OCI-M2 (cell line): ENCODE results near the gene CDH18.

Experiments
- DNase-seq: peaks from one replicate; lab custom pipeline; 2025; ENCODE audit not compliant: unreplicated experiment; lab: John Stamatoyannopoulos, UW

Gene CDH18

DNA sequence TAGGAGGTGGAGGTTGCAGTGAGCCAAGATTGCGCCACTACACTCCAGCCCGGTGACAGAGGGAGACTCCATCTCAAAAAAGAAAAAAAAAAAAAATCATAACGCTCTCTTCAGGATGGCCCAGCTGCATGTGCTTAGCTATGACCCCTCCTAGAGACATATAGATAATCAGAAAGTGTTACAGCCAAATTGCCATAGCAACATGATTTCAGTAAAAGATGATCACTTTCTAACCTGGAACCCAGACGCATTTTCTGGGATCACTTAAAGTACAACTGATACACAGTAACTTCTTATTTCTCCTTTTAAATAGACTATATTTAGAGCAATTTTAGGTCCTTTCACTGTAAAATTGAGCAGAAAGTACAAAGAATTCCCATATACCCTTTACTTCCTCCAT lies 372.9 kb downstream of the CDH18 start:
- no peak for DNase-seq

DNA sequence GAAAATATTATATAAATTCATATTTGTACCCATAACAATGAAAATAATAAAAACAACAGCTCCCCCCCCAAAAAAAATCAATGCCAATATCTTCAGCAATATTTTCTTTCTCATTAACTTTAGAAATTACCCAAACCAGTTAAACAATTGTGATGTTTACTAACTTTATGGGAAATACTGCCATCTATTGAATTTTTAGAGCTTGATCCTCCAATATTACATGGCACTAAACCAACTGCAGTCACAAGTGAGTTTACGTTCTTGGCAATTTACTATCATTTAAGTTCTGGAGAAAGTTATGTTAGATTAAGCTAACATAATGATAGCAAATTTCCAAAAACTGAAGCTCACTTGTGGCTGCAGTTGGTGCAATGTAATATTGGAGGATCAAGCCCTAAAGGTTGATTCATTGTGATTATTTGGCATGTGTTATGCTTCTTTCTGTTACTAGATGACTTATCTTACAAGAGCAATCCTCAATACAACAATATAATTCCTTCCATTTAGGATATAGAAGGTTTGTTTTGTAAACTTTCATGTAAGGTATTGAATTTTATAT lies 379.5 kb downstream of the CDH18 start:
- no peak for DNase-seq

DNA sequence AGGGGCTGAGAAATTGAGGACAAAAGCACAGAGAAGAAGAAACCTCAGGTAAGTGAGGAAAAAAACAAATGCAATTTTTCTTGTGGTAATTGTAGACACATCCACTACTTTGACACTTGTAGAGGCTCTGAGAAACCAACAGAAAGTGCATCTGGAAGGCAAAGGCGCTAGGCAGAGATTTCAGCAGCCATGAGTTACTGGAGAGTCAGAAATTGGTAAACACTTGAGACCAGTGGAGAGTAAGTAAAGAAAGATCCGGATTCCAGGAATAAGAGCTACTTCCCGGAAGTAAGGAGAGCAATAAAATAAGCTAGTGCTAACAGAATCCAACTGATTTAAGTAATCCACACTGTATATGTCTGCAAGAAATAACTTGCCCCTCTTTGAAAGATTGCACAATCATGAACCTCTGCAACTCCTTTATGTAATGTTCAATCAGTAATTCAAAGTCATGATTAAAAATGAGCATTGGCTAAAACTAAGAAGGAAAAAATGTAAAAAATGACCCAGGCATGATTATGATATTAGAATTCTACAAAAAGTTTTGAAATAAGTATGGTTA lies 382.1 kb downstream of the CDH18 start:
- no peak for DNase-seq

DNA sequence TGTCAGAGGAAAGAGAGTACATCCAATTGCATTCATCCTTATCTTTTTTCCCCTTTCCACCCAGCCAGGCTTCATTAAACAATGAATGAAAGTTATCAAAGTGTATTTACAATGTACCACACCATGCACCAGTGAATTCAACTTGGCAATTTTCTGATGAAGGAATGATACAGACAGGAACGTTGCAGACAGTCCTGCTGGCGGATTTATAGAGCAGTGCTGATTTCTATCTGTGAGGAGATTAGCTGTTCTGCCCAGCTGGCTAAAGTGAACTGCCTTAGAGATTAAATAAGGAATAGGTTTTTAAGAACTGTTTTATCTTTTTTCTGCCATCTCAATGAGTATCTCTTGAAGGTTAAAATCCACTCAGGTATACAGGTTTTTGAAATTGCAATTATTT lies 403.9 kb downstream of the CDH18 start:
- no peak for DNase-seq

DNA sequence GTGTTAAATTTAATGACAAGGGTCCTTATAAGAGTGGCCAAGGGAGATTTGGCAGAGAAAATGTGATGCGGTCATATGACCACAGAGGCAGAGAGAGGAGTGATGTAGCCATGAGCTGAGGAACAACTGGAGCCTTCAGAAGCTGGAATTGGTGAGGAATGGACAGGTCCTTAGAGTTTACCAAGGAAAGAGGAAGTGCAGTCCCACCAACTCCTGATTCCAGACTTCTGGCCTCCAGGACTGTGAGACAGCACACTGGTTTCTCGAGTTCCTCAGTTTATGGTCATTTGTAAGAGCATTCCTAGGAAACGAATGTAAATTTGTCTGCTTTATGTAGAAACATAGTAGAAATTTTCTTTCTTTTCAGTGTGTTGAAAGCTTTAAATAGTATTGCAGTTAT lies 410.1 kb downstream of the CDH18 start:
- DNase-seq: no peak

DNA sequence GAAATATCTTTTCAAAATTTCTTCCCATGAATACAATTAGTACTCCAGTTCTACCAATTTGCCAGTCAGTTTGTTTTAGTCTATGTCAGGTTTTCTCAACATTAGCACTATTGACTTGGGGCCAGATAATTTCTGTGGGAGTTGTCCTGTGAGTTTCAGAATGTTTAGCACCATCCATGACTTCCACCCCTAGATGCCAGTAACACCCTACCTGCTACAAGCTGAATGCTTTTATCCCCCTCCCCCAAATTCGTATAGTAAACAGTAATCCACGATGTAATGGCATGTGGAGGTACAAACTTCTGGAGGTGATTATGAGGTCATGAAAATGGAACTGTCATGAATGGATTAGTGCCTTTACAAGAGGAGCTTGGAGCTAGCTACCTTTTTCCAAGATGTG lies 420.0 kb downstream of the CDH18 start:
- no peak for DNase-seq

DNA sequence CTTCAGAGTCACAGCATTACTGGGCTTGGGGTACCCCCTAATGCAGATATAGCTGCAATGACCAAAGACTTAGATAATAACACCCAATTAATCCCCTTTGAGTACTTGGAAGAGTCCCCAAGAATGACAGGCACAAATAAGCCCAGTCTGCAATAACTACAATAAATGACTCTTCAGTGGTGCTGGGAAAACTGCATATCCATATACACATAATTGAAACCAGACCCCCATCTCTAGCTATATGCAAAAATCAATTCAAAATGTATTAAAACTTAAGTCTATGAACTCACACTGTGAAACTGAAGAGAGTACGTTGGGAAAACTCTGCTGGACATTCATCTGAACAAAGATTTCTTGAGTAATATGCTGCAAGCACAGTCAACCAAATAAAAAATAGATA lies 422.5 kb downstream of the CDH18 start:
- no peak for DNase-seq

DNA sequence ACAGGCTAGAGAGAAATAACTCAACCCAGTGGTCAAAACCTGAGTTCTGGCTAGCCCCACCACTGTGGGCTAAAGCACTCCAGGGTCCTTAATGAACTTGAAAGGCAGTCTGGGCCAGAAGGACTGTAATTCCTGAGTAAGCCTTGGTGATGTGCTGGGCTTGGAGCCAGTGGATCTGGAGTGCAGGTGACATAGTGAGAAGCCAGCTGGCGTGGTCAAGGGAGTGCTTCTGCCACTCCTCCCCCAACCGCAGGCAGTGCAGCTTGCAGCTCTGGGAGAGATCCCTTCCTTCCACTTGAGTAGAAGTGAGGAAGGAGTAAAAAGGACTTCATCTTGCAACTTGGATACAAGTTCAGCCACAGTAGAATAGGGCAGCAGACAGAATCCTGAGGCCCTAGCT lies 424.0 kb downstream of the CDH18 start:
- DNase-seq: no peak

DNA sequence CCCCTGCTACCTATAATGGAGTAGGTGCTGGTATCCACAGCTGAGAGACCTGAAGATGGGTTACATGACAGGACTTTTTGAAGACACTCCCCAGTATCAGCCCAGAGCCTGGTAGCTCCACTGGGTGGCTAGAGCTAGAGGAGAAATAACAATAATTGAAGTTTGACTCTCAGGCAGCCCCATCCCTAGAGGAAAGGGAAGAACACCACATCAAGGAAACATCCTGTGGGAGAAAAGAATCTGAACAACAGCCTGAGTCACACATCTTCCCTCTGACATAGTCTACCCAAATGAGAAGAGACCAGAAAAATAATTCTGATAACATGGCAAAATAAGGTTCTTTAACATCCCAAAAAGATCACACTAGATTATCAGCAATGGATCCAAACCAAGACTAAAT lies 432.1 kb downstream of the CDH18 start:
- no peak for DNase-seq

DNA sequence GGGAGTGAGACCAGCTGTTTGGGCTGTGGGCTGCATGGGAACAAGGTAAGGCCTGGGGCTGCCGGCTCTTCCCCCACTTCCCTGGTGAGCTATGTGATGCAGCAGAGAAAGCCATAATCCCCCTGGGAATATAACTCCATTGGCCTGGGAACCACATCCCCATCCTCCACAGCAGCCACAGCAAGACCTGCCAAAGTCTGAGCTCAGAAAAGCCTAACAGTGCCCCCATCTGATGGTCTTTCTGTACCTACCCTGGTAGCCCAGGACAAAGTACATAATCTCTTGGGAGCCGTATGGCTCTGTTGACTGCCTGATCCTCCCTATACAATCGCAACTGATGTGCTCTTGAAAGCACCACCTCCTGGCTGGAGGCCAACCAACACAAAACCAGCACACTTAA lies 432.6 kb downstream of the CDH18 start:
- no peak for DNase-seq

DNA sequence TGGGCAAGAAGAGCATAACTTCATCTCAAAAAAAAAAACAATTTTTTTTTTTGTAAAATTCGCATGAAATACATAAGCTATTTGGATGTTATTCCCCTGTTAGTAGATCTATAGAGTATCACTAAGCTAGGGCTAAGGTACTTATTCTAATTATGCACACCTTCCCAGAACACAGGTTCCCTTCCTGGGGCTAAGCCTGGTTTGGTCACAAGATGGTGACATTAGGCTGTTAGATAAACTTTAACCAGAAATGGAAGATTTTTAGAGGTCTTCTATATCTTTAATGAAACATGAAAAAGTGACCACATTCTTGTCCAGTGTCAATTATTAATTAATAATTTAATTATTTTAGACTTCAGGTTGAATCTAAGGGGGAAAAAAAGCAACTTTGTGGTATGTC lies 433.5 kb downstream of the CDH18 start:
- no peak for DNase-seq

DNA sequence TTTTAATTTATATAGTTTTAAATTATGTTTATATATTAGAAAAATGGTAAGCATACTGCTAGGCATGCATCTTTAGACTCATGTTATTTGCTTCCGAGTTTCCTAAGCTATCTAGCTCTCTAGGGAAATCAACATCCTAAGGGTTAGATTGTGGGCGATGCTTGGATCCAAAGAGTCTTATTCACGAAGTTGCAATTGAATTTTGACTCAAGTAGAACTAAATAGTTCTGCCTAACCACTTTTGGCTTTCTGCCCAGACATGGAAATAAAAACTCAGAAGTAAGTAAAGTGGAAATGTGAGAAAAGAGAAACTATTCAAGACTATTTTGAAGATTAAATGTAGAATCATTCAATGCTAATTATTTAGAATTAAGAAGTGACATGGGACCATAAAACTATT lies 440.4 kb downstream of the CDH18 start:
- no peak for DNase-seq

DNA sequence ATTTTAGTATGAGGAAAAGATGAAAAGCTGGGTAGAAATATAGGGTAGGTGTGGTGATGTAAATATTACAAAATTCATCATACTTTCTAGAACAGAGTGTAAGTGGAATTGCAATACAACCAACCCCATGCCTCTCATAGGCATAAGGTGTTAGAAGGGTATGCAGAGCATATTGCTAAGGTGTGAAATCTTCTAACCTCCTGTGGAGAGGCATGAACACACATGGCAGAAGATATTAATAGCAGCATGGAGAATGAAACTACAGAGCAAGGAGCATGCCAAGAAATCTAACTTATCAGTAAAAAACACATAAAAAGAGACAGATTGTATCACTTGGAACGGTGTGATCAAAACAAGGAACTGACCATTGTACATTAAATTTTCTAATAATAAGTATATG lies 441.5 kb downstream of the CDH18 start:
- no peak for DNase-seq

DNA sequence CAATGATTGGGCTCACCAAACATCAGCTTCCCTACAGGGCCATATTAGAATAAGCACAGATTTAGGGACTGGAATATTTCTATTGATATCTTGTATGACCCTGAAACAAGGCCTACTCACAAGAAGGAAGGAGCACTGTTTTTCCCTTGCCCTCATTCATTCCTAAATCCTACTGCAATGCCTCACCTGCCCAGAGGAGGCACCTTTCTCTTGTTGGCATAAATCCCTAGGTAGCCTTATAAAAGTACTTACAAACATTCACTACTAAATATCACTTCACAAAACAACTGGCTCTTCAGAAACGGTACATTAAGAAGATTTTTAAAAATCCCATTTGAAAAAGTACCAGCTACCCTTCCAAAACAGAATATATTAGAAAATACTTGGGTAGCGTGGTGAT lies 449.4 kb downstream of the CDH18 start:
- DNase-seq: no peak

DNA sequence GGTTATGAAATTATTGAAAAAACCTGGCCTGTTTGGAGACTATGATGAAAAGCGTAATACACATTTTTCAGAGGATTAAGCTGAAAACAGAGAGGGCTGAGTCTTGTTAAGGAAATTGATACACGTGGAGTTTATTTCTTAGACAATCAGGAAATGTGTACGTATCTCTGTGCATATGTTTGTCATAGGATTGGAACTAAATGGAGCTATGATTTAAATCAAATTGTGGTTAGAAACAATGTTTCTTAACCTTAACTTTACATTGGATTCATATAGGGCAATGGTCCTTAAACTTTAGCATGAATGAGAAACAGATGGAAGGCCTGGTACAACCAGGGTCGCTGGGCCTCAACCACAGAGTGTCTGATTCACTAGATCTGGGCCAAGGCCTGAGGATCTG lies 451.6 kb downstream of the CDH18 start:
- no peak for DNase-seq

DNA sequence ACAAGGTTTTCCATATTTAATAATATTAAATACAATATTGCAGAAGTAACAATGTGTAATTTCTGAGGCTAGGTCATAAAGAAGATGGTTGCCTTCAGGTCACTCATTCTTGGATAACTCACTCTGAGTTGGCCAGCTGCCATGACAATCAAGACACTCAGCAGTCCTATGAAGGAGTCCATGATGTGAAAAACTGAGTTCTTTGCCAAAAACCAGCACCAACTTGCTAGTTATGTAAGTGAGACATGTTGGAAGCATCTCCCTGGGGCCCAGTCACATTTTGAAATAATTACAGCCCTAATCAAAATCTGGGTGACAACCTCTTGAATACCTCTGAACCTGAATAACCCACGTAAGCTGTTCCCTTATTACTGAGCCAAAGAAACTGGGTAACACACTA lies 453.2 kb downstream of the CDH18 start:
- DNase-seq: no peak

DNA sequence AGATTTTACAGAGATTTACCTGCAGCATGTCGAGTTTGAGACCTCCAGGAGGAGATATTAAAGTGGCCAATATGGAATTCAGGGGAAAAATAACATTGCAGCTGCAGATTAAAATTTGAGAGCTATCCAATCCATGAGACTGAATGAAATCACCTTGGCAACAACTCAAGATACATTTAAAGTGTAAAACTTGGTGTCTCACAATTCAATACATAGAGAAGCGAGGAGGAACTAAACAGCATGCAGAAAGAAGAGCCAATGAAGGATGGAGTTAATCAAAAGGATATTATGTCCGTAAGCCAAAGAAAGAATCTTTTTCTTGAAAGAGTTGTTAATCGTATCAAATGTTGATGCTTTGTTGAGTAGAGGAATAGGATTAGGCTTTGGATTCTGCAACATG lies 455.1 kb downstream of the CDH18 start:
- DNase-seq: no peak

DNA sequence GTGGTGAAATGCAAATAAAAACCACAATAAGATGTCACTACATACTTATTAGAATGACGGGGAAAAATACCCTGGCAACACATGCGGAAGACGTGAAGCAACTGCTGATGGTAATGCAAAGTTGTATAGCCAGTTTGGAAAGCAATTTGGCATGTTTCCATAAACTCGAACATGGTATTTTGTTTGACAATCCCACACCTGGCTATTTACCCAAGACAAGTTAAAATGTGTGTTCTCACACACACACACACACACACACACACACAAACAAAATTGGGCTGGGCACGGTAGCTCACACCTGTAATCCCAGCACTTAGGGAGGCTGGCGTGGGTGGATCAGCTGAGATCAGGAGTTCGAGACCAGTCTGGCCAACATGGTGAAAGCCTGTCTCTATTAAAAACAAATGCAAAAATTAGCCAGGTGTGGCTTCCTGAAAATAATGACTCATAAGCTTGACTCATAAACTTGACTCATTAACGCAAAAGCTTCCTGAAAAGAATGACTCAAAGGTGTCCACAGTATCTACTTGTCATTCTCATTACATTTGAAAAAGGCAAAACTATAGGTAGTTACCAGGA lies 456.5 kb downstream of the CDH18 start:
- no peak for DNase-seq

DNA sequence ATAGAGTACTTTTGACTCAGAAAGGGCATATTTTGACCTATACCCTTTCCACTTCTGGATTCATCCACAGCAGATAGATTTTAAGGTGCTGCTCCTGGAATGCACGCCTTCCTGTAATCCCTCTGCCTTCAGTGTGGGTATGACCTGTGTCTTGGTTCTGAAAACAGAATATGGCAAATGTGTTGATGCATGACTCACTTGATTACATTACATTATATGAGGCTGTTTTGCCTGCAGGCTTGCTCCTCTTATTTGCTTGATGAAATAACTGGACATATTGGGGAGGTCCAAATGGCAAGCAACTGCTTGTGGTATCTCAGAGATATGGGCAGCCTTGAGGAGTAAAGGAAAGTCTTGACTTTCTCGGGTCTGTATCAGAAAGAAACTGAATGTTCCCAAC lies 468.6 kb downstream of the CDH18 start:
- no peak for DNase-seq

DNA sequence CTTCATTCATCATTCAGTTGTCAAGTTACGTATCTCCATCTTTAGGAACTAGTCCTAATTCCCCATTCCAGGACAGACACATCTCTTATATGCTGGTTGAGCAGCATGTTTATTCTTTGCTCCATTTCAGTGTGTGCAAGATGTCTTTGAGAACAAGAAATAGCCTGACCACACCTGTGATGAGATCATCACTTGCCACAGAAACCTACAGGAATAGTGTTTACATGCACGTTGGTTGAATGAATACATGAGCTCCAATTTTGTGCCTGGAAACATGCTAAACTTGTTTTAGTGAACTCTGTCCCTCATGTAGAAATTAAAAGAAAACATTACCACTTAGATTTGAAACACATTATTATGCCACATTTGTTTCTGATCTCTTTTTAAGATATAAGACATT lies 489.1 kb downstream of the CDH18 start:
- no peak for DNase-seq

DNA sequence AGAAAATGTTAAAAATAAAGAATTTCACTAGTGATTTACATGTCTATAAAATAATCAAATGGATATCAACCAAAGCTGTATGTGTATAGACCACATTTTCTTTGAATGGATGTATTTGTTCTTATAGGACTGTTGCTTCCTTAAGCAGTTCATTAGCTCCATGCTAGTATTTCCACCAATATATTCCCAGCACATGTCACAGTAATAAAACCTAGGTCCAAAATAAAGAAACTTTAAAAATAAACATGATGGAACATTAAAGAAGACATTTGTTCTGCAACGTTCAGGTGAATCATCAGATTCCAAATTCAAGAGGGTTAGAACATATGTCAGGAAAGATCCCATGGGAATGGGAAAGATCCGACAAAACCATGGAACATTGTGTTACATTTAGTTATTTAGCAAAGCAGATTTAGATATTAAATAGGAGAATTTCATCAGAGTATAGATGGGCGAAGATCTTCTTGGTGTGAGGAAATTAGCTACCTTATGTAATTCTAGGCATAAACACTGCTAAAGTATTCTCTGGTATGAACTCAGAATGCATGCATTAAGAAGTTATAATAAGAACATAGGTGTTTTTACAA lies 490.7 kb downstream of the CDH18 start:
- no peak for DNase-seq

DNA sequence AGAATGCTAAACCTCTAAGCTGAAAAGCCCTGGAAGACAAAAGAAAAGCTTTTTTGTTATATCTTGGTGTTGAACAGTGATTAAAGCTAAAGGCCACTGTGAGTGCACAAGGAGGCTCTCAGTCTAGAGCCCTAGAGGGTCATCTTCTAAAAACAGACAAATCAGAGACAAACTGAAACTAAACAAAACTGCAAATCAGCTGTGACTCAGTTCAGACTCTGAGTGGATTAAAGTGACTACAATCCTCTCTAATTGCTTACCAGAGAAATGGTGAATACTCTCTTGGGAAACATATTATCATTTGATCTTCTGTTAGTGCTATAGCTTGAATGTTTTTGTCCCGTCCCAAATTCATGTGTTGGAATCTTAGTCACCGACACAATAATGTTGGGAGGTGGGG lies 491.9 kb downstream of the CDH18 start:
- no peak for DNase-seq

DNA sequence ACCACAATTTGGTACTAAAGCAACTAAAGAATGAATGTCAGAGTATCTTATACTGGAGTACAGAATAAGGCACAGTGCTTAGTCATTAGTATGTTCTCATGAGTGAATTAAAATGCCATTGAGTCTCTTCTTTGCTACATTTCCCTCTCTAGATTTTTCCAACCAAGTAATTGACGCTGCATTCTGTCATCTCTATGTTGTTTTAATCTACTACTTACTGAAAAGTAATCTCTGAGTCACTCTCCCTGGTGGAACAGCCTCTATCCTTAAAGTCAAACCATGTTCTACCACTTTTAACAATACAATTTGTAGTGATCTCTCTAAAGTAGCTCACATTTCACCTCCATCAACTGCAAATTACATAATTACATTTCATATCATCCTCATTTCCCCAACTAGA lies 495.1 kb downstream of the CDH18 start:
- DNase-seq: no peak
